IPS DF 6.9 (cell line): ENCODE results near the gene MARS1.

Experiments
- DNase-seq: peaks from one replicate; pipeline ENCODE4 v3.0.0-alpha.2; 2013; ENCODE audit warnings: low read depth, low spot score
- H3K27ac ChIP-seq: one replicate; pipeline ENCODE4 v1.5.1; 2013; ENCODE audit warnings: low read length, control low read depth
- H3K27me3 ChIP-seq: 2 replicates; pipeline ENCODE4 v1.6.1; 2013; ENCODE audit warnings: mild to moderate bottlenecking, low read length; ENCODE audit not compliant: control insufficient read depth, insufficient read depth
- H3K36me3 ChIP-seq: 2 replicates; pipeline ENCODE4 v1.6.1; 2013; ENCODE audit warnings: low read length; ENCODE audit not compliant: control insufficient read depth, insufficient read depth
- H3K4me1 ChIP-seq: 2 replicates; pipeline ENCODE4 v1.6.1; 2013; ENCODE audit warnings: low read length; ENCODE audit not compliant: control insufficient read depth, insufficient read depth
- H3K4me3 ChIP-seq: 2 replicates; pipeline ENCODE4 v1.5.1; 2013; ENCODE audit warnings: mild to moderate bottlenecking, low read length
- H3K9me3 ChIP-seq: 2 replicates; pipeline ENCODE4 v1.6.1; 2013; ENCODE audit warnings: low read length, inconsistent platforms; ENCODE audit not compliant: control insufficient read depth, insufficient read depth
- WGBS: extraction: QIAGEN DNeasy Blood & Tissue Kit; methylation state at CpG from one replicate; pipeline ENCODE4 v1.1.7; 2013; ENCODE audit warnings: mixed read lengths, missing lambda C conversion rate; ENCODE audit not compliant: insufficient read length, insufficient coverage; 5-methylcytosine and 5-hydroxymethylcytosine counted together

MARS1 gene

GRCh38 chr12:57531836-57532235 is 44.0 kb downstream of the MARS1 start:
- Histone ChIP-seq H3K9me3 (no peaks in the 10 kb centered on the region), H3K27ac (no peak overlapping the region), H3K4me1 (no peaks in the 10 kb centered on the region; the same call in 1 of the 2 replicates), H3K27me3 (no peaks in the 10 kb centered on the region), H3K36me3 (peaks cover 31% of the 10 kb centered on the region), H3K4me3 (no peak overlapping the region)
- no peak for DNase-seq
- WGBS = no CpG with 5 or more reads among the region's 1 CpG

- Histone ChIP-seq H3K9me3 (no peaks in the 10 kb centered on the region), H3K4me3 (no peak overlapping the region), H3K27me3 (no peaks in the 10 kb centered on the region), H3K36me3 (peaks cover 31% of the 10 kb centered on the region), H3K27ac (no peak overlapping the region), H3K4me1 (no peaks in the 10 kb centered on the region; the same call in 1 of the 2 replicates)
- no peak for DNase-seq
- no CpG with 5 or more reads among the region's 8 CpGs for WGBS
These were observed 45.2 kb downstream of the MARS1 start for GRCh38 chr12:57533108-57533507.

- no peaks in the 10 kb centered on the region for H3K9me3 ChIP-seq
- H3K36me3 ChIP-seq = peaks cover 31% of the 10 kb centered on the region
- no peak for DNase-seq
- H3K4me3 ChIP-seq = no peak overlapping the region
- no peaks in the 10 kb centered on the region for H3K27me3 ChIP-seq
- no peak overlapping the region for H3K27ac ChIP-seq
- no peaks in the 10 kb centered on the region; the same call in 1 of the 2 replicates for H3K4me1 ChIP-seq
- no CpG with 5 or more reads among the region's 5 CpGs for WGBS
These were observed 46.4 kb downstream of the MARS1 start for GRCh38 chr12:57534250-57534649.

GRCh38 chr12:57534991-57535543 is 47.2 kb downstream of the MARS1 start:
- Histone ChIP-seq H3K27ac (no peak overlapping the region), H3K27me3 (no peaks in the 10 kb centered on the region), H3K4me3 (no peak overlapping the region), H3K36me3 (peaks cover 31% of the 10 kb centered on the region), H3K9me3 (no peaks in the 10 kb centered on the region), H3K4me1 (no peaks in the 10 kb centered on the region; the same call in 1 of the 2 replicates)
- no peak for DNase-seq
- no CpG with 5 or more reads among the region's 3 CpGs for WGBS

- Histone ChIP-seq H3K4me3 (no peak overlapping the region), H3K9me3 (no peaks in the 10 kb centered on the region), H3K27me3 (no peaks in the 10 kb centered on the region), H3K36me3 (peaks cover 25% of the 10 kb centered on the region), H3K4me1 (no peaks in the 10 kb centered on the region; the same call in 1 of the 2 replicates), H3K27ac (no peak overlapping the region)
- no CpG with 5 or more reads among the region's 6 CpGs for WGBS
- DNase-seq = no peak
These were observed 48.1 kb downstream of the MARS1 start for GRCh38 chr12:57535764-57536596.

- no peak overlapping the region for H3K27ac ChIP-seq
- no CpG with 5 or more reads among the region's 1 CpG for WGBS
- no peaks in the 10 kb centered on the region for H3K27me3 ChIP-seq
- H3K4me3 ChIP-seq = no peak overlapping the region
- no peaks in the 10 kb centered on the region for H3K9me3 ChIP-seq
- peaks cover 22% of the 10 kb centered on the region for H3K36me3 ChIP-seq
- no peak for DNase-seq
- H3K4me1 ChIP-seq = no peaks in the 10 kb centered on the region; the same call in 1 of the 2 replicates
These were observed 48.7 kb downstream of the MARS1 start for GRCh38 chr12:57536597-57536942.

GRCh38 chr12:57539134-57539768 is 51.4 kb downstream of the MARS1 start:
- Histone ChIP-seq H3K36me3 (peaks cover 1% of the 10 kb centered on the region; the same call in 1 of the 2 replicates), H3K27me3 (no peaks in the 10 kb centered on the region), H3K27ac (no peak overlapping the region), H3K4me1 (no peaks in the 10 kb centered on the region), H3K9me3 (no peaks in the 10 kb centered on the region), H3K4me3 (no peak overlapping the region)
- DNase-seq = no peak
- no CpG with 5 or more reads among the region's 5 CpGs for WGBS

- H3K27me3 ChIP-seq = no peaks in the 10 kb centered on the region
- WGBS = no CpG with 5 or more reads among the region's 2 CpGs
- no peak overlapping the region for H3K4me3 ChIP-seq
- no peak for DNase-seq
- no peaks in the 10 kb centered on the region for H3K36me3 ChIP-seq
- H3K27ac ChIP-seq = no peak overlapping the region
- H3K4me1 ChIP-seq = peaks cover under 1% of the 10 kb centered on the region; the same call in 1 of the 2 replicates
- no peaks in the 10 kb centered on the region for H3K9me3 ChIP-seq
These were observed 53.1 kb downstream of the MARS1 start for GRCh38 chr12:57541001-57541400.

- no CpG with 5 or more reads among the region's 2 CpGs for WGBS
- Histone ChIP-seq H3K27ac (no peak overlapping the region), H3K9me3 (no peaks in the 10 kb centered on the region), H3K4me1 (peaks cover 4% of the 10 kb centered on the region; the same call in 1 of the 2 replicates), H3K27me3 (no peaks in the 10 kb centered on the region), H3K36me3 (no peaks in the 10 kb centered on the region), H3K4me3 (no peak overlapping the region)
- no peak for DNase-seq
These were observed 53.8 kb downstream of the MARS1 start for GRCh38 chr12:57541717-57542116.

GRCh38 chr12:57543581-57543980 is 55.7 kb downstream of the MARS1 start:
- H3K4me3 ChIP-seq = no peak overlapping the region
- no CpG with 5 or more reads among the region's 2 CpGs for WGBS
- no peaks in the 10 kb centered on the region for H3K36me3 ChIP-seq

More at GRCh38 chr12:57543581-57543980, 55.7 kb downstream of the MARS1 start:
- H3K4me1 ChIP-seq = peaks cover 4% of the 10 kb centered on the region; the same call in 1 of the 2 replicates
- no peaks in the 10 kb centered on the region for H3K27me3 ChIP-seq
- no peak overlapping the region for H3K27ac ChIP-seq
- no peak for DNase-seq
- no peaks in the 10 kb centered on the region for H3K9me3 ChIP-seq
